Coronary artery (tissue), 2 donors: ENCODE results near the gene TTYH1.
A peak's percentile ranks its signal among the peaks of the same experiment; 100 is the strongest.

Experiments
- DNase-seq: peaks from one replicate; pipeline ENCODE4 v3.0.0-alpha.2; 2017; ENCODE audit warnings: low spot score
- H3K27ac ChIP-seq, 2 donors: fragments of 200-600 bp; sonication (generic); one replicate each; pipeline ENCODE4 v1.5.1; 2016 to 2019
- H3K4me3 ChIP-seq: fragments of 200-600 bp; sonication (generic); 2 replicates; pipeline ENCODE4 v1.5.1; 2016; ENCODE audit warnings: mild to moderate bottlenecking, moderate library complexity
- TF ChIP-seq, protein P1 (sequence below): fragments of 200-600 bp; sonication (generic); IDR thresholded peaks from one replicate; pipeline ENCODE4 v1.5.1; 2019; ENCODE audit warnings: antibody characterized with exemption

The TTYH1 gene

DNA sequence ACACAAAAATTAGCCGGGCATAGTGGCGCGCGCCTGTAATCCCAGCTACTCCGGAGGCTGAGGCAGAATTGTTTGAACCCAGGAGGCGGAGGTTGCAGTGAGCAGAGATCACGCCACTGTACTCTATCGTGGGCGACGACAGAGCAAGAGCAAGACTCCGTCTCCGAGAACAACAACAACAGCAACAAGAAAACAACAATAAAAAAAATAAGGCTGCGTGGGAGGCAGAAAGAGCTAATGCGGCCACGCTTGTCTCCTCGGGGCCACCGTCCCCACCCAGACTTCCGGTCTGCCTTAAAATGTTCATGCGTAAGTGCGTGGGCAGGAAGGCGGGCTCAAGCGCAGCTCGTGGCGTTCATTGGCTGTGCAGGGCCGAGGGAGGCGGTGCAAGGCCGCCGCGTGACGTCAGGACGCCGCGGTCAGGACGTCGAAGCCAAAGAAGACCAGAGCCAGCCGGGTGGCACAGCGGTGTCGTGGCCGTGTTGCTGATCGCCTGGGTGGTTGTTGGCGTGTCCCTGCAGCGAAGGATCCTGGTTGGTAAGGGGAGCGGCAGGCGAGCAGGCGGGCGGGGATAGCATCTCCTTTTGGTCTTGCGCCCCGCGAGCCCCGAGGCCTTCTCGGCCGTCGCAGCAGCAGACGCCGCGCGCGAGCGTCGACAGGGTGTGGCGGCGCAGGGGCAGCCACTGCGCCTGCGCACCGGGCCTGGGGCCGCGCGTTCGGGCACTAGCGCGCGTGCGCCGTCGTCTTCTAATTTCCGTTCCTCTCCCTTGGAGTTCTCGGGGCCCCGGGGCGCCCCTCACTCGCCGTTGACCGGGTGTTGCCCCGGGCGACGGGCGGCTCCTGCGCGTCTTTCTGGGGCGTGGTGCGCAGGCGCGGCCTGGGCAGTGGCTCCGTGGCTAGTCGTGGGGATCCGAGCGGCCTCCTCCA lies 33.8 kb downstream of the TTYH1 start, which contains the start of gene LENG8:
Gene LENG8 (plus strand): TSS at position 426 of the 927 bp plus-strand sequence. CDS start 2,146 bp downstream, outside the sequence.
- peak within 1 kb of the TSS; percentile 97 for H3K4me3 ChIP-seq
- peak; percentile 99 for DNase-seq
- TF ChIP-seq, protein P1, sequence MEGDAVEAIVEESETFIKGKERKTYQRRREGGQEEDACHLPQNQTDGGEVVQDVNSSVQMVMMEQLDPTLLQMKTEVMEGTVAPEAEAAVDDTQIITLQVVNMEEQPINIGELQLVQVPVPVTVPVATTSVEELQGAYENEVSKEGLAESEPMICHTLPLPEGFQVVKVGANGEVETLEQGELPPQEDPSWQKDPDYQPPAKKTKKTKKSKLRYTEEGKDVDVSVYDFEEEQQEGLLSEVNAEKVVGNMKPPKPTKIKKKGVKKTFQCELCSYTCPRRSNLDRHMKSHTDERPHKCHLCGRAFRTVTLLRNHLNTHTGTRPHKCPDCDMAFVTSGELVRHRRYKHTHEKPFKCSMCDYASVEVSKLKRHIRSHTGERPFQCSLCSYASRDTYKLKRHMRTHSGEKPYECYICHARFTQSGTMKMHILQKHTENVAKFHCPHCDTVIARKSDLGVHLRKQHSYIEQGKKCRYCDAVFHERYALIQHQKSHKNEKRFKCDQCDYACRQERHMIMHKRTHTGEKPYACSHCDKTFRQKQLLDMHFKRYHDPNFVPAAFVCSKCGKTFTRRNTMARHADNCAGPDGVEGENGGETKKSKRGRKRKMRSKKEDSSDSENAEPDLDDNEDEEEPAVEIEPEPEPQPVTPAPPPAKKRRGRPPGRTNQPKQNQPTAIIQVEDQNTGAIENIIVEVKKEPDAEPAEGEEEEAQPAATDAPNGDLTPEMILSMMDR, result no peak
- H3K27ac ChIP-seq, result peak within 1 kb of the TSS; percentile 93 to 99

DNA sequence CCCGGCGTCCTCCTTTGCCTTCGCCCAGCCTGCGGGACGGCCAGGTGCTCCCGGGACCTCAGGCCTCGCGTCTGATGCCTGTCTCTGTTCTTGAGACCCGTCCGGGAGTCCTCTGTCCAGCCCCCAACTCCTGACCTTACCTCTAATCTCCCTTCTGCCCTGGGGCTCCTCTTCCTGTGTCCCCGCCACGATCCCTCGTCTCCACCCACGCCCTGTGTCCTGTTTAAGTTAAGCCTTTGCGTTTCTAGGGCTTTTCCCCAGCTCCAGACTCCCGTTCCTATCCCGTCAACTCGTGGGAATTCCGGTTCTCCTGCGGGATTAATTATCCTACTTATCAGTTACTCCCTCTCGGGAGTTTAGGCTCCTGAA lies 34.4 kb downstream of the TTYH1 start:
- TF ChIP-seq, protein P1, result no peak
- H3K27ac ChIP-seq, result peak overlapping the region; percentile 93 to 99
- H3K4me3 ChIP-seq, result peak overlapping the region; percentile 97
- DNase-seq, result peak; percentile 76

DNA sequence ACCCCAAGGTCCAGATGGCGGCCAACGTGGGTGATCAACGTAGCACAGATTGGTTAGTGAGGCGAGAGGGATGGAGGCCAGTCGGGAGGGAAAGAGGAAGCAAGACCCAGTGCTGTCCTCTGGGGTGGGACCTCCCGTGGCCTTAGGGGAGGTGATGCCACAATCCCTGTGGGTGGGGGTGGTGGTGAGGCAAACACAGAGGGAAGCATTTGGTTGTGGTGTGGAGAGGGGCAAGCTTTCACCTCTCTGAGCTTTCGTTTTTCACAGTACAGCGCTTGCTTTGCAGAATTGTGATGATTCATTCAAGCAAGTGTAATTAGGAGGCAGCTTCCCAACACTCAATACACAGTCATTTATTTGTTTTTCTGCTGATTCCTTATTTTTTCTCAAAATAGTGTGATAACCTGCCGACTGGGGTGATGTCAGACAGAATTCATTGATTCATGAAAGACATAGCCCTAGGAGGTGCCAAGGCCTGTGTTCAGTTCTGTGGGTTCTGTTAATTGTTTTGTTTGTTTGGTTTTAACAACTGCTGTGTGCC lies 36.1 kb downstream of the TTYH1 start:
- peak; percentile 68 for DNase-seq
- Histone ChIP-seq H3K27ac (no peak overlapping the region), H3K4me3 (peak overlapping the region; percentile 43)
- TF ChIP-seq, protein P1, result no peak

DNA sequence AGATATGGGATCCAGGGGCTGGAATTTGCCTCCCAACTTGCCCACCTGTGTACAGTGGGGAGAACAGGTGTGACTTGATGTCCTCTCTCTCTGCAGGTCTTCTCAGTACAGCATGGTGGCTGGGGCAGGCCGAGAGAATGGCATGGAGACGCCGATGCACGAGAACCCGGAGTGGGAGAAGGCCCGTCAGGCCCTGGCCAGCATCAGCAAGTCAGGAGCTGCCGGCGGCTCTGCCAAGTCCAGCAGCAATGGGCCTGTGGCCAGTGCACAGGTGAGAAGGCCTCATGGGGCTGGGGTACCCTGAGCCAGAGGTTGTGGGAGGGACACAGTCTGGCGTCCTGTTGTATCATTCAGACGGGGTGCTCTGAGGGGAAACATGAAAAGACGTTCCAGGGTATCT lies 36.7 kb downstream of the TTYH1 start:
- no peak overlapping the region for H3K27ac ChIP-seq
- TF ChIP-seq, protein P1, result no peak
- no peak for DNase-seq
- H3K4me3 ChIP-seq, result no peak overlapping the region

DNA sequence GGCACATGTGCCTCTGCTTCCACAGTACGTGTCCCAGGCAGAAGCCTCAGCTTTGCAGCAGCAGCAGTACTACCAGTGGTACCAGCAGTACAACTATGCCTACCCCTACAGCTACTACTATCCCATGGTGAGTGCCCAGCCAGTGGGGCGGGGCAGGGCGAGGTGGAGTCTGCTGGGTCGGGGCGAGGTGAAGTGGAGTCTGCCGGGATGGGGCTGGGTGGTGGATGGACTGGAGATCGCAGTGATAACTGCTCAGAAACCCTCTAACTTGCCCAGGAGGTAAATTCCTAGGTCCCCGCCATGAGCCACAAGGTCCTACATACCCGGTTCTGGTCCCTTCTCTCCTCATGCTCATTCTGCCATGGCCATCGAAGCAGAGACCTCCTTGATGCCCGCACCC lies 37.4 kb downstream of the TTYH1 start:
- TF ChIP-seq, protein P1, result no peak
- no peak for DNase-seq
- Histone ChIP-seq H3K27ac (no peak overlapping the region), H3K4me3 (no peak overlapping the region)

DNA sequence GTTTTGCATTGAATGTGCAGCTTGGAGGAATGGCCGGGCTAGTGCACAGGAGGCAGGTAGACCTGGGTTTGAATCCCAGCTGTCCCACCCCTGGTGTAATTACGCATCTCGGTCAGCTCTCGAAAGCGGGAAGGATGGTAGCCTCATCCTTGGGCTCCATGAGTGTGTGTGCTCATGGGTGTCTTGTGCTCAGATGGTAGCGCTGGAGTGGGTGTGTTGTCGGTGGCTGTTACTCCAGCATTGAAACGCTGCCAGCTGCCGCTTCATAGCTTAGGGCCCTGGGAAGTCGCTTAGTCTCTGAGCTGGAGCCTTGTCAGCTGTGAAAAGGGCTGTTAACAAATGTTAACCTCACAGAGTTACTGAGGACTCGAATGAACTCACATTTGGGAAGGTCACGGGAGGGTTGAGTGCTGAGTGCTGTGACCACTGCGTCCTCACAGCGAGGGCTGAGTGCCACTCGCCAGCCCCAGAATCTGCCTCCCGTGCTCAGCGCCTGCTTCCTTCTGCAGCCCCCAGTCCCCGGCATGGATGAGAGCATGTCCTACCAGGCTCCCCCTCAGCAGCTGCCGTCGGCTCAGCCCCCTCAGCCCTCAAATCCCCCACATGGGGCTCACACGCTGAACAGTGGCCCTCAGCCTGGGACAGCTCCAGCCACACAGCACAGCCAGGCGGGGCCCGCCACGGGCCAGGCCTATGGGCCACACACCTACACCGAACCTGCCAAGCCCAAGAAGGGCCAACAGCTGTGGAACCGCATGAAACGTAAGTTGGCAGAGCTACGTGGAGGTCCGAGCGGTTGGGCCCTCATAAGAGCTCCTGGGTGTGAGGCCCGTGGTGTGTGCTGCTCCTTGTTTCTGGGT lies 38.9 kb downstream of the TTYH1 start:
- no peak for DNase-seq
- H3K27ac ChIP-seq, result no peak overlapping the region
- TF ChIP-seq, protein P1, result no peak
- no peak overlapping the region for H3K4me3 ChIP-seq
